Measurements from ENCODE around the gene PERM1. TPM values are rescaled to one million over a fixed set of nuclear protein-coding genes. Genes with fewer than 3 reads are reported as not detected.

PERM1 gene
- total RNA-seq, 1 experiment from 2014 or later, result not detected

DNA sequence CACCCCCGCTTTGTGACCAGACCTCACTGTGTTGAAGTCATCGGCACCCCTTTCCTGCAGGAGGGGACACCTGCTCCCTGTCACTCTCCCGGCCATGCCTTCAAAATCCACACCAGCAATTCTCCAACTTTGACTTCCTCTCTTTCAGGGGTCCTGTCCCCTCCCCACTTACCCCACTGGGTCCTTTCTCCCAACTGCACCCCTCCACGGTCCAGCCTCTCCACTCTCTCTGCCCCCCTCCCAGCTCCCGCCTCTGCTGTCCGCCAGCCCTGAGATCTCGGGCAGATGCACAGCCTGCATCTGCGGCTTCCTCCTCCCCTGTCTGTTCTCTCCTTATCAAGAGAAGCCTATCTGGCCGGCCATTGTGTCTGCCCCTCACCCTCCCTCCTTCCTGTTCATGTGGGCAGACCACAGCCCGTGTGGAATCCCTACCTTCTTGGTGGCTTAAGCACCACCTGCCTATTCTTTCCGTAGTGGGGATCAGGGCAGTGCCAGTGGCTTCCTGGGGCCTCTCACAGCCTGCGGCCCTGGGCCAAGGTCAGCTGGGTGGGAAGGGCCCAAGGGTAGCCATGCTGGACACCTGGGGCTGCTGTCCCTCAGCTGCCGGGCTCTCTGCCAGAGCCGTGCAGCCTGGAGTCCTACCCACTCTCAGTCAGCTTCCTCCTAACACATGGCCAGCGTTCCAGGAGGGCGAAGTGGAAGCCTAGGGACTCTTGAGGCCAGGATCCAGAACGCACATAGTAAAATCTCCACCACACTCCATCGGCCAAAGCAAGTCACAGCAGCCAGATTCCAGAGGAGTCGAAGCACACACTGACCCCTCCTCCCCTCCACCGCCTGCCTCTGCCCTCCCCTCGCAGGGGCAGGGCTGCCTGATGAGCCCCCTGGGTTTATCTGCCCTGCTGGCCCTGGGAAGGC lies 23.1 kb upstream of the PERM1 start:
- intact Hi-C loops (cut with micrococcal nuclease; ENCODE audit: unreplicated experiment), result no loop called here
- TF ChIP-seq, protein P1, sequence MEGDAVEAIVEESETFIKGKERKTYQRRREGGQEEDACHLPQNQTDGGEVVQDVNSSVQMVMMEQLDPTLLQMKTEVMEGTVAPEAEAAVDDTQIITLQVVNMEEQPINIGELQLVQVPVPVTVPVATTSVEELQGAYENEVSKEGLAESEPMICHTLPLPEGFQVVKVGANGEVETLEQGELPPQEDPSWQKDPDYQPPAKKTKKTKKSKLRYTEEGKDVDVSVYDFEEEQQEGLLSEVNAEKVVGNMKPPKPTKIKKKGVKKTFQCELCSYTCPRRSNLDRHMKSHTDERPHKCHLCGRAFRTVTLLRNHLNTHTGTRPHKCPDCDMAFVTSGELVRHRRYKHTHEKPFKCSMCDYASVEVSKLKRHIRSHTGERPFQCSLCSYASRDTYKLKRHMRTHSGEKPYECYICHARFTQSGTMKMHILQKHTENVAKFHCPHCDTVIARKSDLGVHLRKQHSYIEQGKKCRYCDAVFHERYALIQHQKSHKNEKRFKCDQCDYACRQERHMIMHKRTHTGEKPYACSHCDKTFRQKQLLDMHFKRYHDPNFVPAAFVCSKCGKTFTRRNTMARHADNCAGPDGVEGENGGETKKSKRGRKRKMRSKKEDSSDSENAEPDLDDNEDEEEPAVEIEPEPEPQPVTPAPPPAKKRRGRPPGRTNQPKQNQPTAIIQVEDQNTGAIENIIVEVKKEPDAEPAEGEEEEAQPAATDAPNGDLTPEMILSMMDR (IDR thresholded peaks at IDR 0.05; ENCODE audit: unreplicated experiment), result no peak
- Mint-ChIP-seq H3K4me1 (ENCODE audit: low read depth, unreplicated experiment) (peaks cover 22% of the 10 kb centered on the region), H3K36me3 (ENCODE audit: insufficient read depth, unreplicated experiment) (peaks cover 40% of the 10 kb centered on the region), H3K9me3 (ENCODE audit: low read depth, unreplicated experiment) (no peaks in the 10 kb centered on the region), H3K4me3 (ENCODE audit: low read depth, unreplicated experiment) (no peak overlapping the region), H3K27me3 (ENCODE audit: unreplicated experiment) (no peaks in the 10 kb centered on the region), H3K27ac (ENCODE audit: unreplicated experiment) (peak overlapping the region; percentile 28)
- BruUV-seq (replicated peaks), result no TSS peak
- CTCF ChIA-PET, result interaction anchor here (0.5 kb wide), 1 partner anchor 69 kb away, joined by 4 read pairs; the partner anchor contains the start of gene RNF223
- DNase-seq, result peak; percentile 34

DNA sequence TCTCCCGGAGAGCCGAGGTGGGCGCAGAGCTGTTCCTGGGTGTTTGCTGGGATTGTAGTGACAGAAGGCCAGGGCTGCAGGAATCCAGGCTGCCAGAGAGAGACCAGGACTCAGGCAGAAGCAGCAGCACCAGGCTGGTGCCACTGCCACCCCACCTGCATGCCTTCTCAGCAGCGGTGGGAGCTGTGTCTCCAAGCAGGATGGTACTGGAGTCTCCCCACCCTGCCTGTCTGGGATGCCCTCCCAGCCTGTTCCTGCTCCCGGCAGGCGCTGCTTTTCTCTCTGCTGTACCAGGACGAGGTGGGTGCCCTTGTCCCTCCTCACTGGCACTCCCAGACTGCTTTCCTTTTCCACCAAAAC lies 22.5 kb upstream of the PERM1 start:
- no TSS peak for BruUV-seq (replicated peaks)
- Mint-ChIP-seq H3K4me3 (ENCODE audit: low read depth, unreplicated experiment) (no peak overlapping the region), H3K27me3 (ENCODE audit: unreplicated experiment) (no peaks in the 10 kb centered on the region), H3K36me3 (ENCODE audit: insufficient read depth, unreplicated experiment) (peaks cover 45% of the 10 kb centered on the region), H3K4me1 (ENCODE audit: low read depth, unreplicated experiment) (peaks cover 22% of the 10 kb centered on the region), H3K27ac (ENCODE audit: unreplicated experiment) (peak overlapping the region; percentile 28), H3K9me3 (ENCODE audit: low read depth, unreplicated experiment) (no peaks in the 10 kb centered on the region)
- CTCF ChIA-PET, result no interaction called here
- TF ChIP-seq, protein P1 (IDR thresholded peaks at IDR 0.05; ENCODE audit: unreplicated experiment), result no peak
- intact Hi-C loops (cut with micrococcal nuclease; ENCODE audit: unreplicated experiment), result no loop called here
- no peak for DNase-seq

GRCh38 chr1:1003618-1004419 lies 21.9 kb upstream of the PERM1 start:
- TF ChIP-seq, protein P1 (IDR thresholded peaks at IDR 0.05; ENCODE audit: unreplicated experiment), result no peak
- H3K9me3 Mint-ChIP-seq (ENCODE audit: low read depth, unreplicated experiment), result no peaks in the 10 kb centered on the region
- no TSS peak for BruUV-seq (replicated peaks)
- H3K27me3 Mint-ChIP-seq (ENCODE audit: unreplicated experiment), result no peaks in the 10 kb centered on the region
- DNase-seq, result no peak
- H3K4me3 Mint-ChIP-seq (ENCODE audit: low read depth, unreplicated experiment), result no peak overlapping the region
- CTCF ChIA-PET, result no interaction called here
- peaks cover 22% of the 10 kb centered on the region for H3K4me1 Mint-ChIP-seq (ENCODE audit: low read depth, unreplicated experiment)
- H3K36me3 Mint-ChIP-seq (ENCODE audit: insufficient read depth, unreplicated experiment), result peaks cover 49% of the 10 kb centered on the region
- intact Hi-C loops (cut with micrococcal nuclease; ENCODE audit: unreplicated experiment), result no loop called here
- H3K27ac Mint-ChIP-seq (ENCODE audit: unreplicated experiment), result no peak overlapping the region

DNA sequence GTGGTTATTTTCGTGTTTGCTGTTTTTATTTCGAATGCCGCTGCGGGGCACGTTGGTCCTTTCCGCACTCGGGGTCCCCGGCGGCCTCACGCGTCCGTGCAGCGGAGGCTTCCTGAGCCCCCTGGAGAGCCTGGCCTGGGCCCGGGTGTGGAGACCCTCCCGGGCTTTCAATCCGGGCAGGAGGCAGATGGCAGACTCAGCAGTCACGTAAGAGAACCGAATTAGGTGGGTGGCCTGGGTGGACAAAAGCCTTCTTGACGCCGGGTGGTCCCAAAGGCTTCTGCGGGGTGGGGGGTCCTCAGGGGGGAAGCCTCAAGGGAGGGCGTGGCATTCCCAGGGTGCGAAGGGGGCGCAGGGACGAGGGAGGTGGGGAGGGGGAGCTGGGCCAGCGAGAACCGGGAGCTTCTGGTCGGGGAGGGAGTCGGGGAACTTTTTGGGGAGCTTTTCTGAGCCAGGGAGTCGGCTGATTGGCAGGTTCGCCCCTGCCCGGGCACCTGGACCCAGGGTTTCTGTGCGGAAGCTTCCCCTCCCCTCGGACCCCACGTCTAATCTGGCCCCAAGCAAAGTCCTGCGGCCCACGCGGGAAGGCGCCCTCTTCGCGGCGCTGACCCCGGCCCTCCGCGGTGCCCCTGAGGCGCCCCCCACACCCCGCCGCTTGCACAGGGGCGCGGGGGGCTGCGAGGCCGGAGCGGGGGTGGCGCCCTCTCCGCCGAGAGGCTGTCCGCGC lies 19.3 kb upstream of the PERM1 start:
- CTCF ChIA-PET, result no interaction called here
- BruUV-seq (replicated peaks), result TSS peak; percentile 51
- Mint-ChIP-seq H3K4me1 (ENCODE audit: low read depth, unreplicated experiment) (peaks cover 15% of the 10 kb centered on the region), H3K4me3 (ENCODE audit: low read depth, unreplicated experiment) (peak overlapping the region; percentile 79), H3K9me3 (ENCODE audit: low read depth, unreplicated experiment) (no peaks in the 10 kb centered on the region), H3K27me3 (ENCODE audit: unreplicated experiment) (no peaks in the 10 kb centered on the region), H3K27ac (ENCODE audit: unreplicated experiment) (peak overlapping the region; percentile 95), H3K36me3 (ENCODE audit: insufficient read depth, unreplicated experiment) (peaks cover 62% of the 10 kb centered on the region)
- intact Hi-C loops (cut with micrococcal nuclease; ENCODE audit: unreplicated experiment), result no loop called here
- TF ChIP-seq, protein P1 (IDR thresholded peaks at IDR 0.05; ENCODE audit: unreplicated experiment), result no peak
- DNase-seq, result no peak

Data from Calu3 (cell line).